SH-SY5Y (cell line): ENCODE results near the gene BCL6.

ENCODE experiments used
- GATA2 ChIP-seq: IDR thresholded peaks from 2 replicates; pipeline ENCODE4 v1.6.1; 2011; ENCODE audit warnings: mild to moderate bottlenecking, low read depth, low read length
- GATA3 ChIP-seq: IDR thresholded peaks from 2 replicates; pipeline ENCODE4 v1.6.1; 2011; ENCODE audit warnings: low read depth, mild to moderate bottlenecking, low read length, moderate library complexity

The BCL6 gene

DNA sequence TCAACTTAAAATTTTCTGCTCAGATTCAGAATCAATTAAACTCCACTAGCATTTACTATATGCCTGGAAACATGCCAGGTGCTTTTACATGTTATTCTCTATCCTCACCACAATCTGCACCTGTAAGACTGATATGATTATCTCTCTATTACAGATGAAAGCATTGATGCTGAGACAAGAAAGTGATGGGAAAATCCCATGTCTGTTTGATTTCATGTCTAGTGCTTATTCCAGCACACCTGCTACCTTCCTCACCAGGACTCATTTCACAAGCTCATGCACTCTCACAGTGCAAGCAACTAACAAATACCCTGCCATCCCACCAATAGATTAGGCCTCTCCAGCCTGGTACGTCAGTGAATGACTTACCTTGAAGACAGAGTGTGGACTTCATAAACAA lies 25.0 kb upstream of the BCL6 start:
- TF ChIP-seq GATA3: no peak
- no peak for TF ChIP-seq GATA2

DNA sequence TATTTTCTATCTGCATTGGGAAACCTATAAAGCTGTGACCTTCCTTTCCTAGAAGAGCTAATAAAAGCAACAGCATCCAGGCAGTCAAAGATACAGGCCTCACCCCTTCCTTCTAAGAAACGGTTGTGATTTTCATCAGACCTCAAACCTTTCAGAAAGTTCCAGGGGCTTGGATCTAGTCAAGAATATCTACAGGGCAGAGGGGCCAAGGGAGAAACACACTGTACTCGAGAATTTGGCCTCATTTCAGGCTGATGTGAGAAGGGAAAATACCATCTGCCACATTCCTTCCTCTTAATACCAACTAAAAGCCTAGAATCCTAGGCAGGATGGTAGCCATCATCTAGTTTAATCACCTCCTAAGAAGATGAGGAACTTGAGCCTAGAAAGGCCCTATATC lies 24.5 kb upstream of the BCL6 start:
- no peak for TF ChIP-seq GATA2
- no peak for TF ChIP-seq GATA3

DNA sequence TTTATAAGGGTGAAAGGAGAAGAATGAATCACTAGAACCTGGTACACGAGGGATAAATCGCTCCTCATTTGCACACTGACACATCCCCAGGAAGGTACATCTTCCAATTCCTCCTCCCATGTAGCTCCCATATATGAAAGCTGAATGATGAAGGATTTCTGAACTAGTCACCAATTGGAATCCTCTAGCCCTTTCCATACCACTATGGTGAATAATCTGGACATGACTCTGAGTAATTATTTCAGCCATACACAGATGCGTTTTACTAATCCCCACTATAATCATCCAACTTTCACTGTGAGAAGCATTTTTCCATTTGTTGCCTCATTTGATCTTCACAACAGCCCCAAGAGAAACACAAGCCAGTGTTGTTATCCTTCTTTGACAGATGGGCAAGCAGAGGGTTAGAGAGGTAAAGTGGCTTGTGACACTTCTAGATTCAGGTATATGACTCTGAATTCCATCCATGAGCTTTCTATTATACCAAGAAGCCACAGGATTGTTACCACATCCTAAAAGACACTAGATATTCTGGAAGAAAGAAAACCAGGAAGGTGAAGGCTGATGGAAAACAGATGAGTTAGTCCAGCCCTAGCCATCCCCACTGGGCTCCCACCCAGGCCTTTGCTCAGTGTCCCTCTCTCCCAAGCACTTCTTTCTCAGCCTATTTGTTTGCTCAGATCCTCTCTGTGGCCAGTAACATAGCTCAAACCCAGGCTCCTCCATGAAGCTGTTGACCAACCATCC lies 22.2 kb upstream of the BCL6 start:
- TF ChIP-seq GATA3 (no peak), GATA2 (no peak)

DNA sequence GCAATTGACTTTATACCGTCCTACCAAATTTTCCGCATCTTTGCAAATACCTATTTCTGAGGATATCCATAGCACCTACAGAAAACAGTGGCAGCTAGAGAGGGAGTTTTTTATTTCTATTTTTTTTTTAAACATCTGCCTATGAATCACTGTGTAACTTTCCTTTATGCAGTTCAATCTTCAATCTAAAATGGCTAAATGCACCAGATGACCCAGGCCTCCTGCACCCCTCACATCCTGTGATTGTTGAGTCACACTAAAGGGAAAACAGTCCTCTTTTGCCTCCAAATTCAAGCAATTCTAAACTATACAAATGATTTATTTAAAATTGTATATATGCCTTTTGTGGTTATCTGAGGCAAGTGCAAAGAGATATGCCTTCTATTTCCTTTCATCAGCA lies 20.1 kb upstream of the BCL6 start:
- no peak for TF ChIP-seq GATA2
- no peak for TF ChIP-seq GATA3

DNA sequence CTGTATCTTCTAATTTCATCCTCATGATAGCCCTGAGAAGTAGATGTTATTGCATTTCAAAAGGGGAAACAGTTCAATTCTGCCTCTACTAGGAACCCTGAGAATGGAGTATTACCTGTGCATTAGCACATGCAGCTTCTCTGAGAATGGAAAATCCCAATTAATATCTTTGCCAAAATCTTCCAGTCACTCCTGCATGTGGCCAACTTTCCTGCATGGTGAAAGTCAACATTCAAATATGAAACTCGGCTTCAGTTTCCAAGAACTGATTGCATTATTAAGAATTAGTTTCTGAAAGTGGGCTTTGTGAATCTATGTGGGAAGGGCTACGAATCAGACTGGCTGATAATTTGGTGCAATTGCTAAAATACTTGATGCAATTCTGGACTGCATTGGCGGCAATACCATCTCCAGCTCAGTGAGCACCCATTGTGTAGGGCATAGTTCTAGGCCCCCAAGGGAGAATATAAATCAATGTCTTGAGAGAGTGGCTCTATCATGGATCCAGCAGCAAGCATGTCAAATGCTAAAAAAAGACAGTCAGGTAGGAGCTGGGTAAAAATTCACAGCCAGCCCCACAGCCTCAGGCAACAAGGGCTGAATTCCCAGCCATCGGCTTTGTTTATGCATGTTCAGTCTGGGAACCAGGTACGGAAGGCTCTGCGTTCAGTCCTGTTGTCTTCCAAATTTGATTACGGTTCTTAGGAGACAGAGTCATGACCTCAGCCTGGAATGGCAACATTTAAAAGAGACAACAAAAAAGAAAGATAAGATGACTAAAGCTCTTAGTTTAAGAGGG lies 18.8 kb upstream of the BCL6 start:
- no peak for TF ChIP-seq GATA2
- TF ChIP-seq GATA3: no peak

DNA sequence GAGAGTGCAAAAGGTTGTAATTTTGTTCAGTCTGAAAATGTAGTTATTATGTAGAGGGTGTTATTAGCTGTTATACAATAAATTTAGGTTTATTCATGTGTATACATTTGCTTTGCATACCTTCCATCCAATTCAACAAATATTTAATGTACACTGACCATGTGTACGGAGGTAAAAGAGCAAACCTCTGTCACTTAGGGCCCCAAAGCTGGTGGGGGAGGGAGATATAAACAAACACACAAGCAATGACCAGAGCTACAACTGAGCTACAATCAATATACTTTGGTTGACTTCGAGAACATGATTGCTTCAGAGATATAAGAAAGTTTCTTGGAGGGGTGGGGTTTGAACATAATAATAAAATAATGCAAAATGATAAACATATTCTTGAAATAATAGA lies 17.5 kb upstream of the BCL6 start:
- TF ChIP-seq GATA2 (no peak), GATA3 (no peak)

DNA sequence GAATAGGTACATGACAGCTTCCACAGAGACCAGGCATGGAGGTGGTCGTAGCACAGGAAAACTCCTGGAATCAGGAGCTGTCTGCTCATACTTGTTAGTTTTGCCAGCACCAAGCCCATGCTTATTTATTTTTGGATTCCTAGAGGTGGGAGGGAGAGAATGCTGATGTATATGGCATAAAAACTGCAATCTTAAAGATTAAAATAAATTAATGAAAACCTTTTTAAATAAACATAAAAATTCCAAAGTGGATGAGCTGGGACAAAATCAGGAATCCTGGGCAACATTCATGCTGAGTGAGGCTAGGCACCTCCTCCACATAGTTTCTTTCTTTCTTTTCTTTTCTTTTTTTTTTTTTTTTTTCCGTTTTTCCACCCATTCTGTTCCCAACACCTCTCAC lies 14.3 kb upstream of the BCL6 start:
- TF ChIP-seq GATA3: no peak
- no peak for TF ChIP-seq GATA2

DNA sequence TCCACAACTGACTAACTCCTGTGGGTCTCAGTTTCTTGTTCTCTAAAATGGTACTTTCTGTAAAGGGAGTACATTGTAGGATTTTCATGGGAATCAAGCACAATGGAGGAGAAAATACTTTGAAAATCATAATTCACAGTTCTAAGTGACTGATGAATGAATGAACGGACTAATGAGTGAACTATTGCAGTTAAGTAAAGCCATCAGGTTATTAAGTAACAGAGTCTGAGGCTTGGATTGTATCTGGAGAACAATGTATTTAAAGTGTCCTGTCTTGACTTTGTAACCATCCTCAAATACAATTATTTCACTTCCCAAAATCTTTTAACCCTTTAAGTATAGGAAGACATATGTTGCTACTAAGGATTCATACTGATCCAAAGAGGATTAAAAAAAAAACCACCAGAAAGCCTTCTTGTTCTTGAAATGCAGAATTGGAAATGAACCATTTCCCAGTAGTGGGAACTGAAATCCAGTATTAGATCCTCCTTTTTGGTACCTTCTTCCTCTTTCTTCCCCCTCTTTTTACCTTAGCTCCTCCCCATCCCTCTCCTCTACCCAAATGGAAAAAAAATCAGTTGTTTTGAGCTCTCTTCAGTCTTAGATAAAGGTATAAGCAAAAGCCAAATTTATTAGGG lies 13.2 kb upstream of the BCL6 start:
- TF ChIP-seq GATA2 (no peak), GATA3 (no peak)

DNA sequence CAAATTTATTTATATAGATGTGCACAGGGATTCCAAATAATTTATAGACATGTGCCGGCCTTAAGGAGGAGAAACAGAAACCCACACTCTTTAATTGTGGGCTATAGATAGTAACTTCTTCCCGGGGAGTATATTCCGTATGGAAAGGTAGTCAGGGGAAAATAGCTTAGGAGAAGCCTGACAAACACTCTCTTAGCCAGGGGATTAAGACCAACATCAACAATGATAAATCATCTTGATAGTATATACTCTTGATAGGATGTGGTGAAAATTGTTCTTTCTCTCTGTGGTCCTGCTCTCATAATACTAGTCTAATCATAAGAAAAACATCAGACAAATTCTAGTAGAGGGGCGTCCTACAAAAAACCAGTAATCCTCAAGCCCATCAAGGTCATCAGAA lies 8.2 kb upstream of the BCL6 start:
- TF ChIP-seq GATA3 (no peak), GATA2 (no peak)

DNA sequence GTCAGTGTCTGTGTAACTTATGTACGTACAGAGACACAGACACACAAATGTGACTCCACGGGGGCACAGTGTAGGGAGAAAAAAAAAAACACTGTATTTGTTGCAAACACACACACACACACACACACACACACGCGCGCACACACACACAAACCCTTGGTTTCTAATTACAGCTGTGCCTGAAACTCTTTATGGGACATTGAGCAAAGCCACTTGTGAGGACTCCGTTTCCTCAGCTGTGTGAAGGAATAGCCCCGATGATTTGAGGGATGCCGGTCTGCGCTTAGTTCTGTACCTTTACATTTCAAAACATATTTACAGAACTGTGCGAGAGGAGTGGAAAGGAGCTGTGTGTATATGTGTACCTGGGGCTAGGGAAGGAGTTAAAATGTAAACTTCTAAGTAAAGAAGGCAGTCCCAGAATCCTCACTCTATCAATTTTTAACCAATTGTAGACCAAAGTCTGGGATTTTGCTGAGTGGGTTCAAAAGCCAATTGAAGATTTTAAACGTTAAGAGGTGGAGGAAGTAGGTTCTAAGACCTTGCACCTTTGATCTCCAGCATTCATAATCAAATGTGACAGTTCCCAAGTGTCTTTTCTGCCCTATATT lies 5.3 kb upstream of the BCL6 start:
- TF ChIP-seq GATA3 (no peak), GATA2 (no peak)

DNA sequence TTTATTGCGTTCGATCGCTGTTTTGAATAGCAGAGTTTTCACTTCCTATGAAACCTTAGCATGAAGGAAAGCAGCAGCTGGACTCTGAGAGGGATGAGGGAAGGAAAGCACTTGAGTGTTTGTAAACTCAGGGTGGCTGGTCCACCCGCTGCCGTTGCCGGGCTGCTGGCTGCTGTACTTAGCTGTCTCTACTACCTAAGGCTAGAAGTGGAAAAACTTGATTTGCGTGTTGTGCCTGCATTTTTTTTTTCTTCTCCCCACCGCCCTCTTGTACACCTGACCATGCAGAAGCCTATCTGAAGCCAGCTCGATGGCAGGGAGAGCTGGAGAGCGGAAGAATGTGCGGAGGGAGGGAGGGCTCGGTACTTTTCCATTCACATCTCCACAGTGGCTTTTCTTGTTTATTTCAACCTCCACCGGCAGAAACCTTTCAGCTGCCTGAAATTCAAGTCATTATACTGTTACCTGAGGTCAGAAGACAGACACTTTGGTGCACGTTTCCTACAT lies 4.8 kb upstream of the BCL6 start:
- TF ChIP-seq GATA2 (no peak), GATA3 (no peak)

DNA sequence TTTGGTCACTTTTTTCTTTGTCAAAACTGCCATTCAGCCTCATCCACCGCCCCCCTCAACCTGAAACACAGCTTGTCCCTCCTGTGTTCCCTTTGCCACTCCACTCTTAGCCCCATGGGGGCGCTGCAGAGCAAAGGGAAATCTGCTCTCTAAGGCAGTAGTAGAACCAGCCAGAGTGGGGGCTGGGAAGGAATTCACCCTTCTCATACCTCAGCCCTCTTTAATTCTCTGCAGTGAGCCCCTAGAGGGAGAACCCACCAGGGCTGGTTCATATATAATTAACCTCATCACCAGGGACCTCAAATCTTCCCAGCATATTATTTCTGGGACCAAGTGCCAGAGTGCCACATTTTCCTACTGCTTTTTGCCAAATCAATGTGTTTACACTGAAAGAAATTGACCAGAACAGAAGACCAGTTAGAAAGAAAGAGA lies 2.8 kb upstream of the BCL6 start:
- TF ChIP-seq GATA2: no peak
- no peak for TF ChIP-seq GATA3

DNA sequence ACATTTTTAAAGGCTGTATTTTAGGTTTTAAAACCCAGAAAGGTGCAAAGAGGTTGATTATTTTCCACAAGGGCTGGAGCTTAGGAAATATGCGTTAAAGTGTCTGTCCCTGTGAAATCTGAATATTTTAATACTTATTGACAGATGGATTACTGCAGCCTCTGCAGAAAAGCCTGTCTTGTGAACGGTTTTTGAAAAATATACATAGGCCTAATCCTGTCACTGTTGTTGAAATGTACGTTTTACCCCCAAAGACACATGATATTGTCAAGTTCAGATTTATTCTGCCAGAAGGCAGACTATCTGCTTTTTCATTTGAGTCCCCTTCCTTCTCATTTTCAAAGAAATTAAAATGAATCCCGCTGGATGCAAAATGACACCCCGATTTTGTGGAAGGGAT lies 2.2 kb upstream of the BCL6 start:
- TF ChIP-seq GATA3 (no peak), GATA2 (no peak)

DNA sequence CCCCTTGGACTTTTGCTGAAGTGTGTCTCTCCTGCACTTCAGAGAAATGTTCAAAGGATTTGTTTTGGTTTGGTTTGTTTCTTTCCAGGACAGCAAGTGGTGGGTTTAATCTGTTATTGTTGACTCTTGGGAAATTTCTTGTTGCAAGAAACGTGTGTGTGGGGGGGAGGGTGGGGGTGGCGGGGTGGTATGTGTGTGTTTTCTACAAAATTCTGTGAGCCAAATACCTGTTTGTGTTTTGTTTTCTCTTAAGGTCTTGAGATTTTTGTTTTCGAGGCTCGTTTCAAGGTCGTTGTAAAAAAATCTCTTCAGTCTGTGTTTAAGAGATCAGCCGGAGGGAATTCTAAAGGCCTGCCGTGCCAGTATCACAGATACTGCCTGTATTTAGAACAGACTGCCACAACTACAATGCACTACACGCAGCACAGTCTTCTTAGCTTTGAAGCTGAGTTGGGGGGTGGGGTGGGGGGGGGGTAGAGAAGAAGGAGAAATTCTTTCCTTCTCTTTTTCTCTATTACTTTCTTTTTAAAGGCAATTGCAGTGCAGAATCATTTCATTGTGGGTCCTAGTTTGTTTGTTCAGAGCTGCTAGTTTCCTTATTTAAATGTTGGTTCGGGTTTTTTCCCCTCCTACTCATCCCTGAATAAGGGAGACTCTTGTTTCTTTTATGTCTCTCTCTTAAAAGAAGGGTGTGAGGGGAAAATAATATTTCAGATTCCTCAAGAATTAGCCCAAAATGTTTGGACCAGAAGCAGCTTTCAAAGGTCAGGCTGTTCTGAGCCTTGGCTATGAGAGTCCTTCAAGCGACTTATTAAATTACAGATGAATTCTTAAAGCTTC lies 1.4 kb upstream of the BCL6 start:
- TF ChIP-seq GATA2 (no peak), GATA3 (no peak)
